ENCODE measurements around the gene SYVN1.
"Not testable (repeated sequence)": the region's sequence is repeated elsewhere in the genome, so short reads cannot be mapped to it uniquely, and the experiment has no call there.

Gene SYVN1

GRCh38 chr11:65124480-65125196 lies 9.7 kb downstream of the SYVN1 start:
- H3K4me1 Mint-ChIP-seq (ENCODE audit: low read depth), result peaks cover 34% of the 10 kb centered on the region
- H3K27ac Mint-ChIP-seq, result peak overlapping the region; percentile 38
- no peaks in the 10 kb centered on the region for H3K27me3 Mint-ChIP-seq
- H3K9me3 Mint-ChIP-seq (ENCODE audit: low read depth), result no peaks in the 10 kb centered on the region
- peak overlapping the region; percentile 61 for H3K4me3 Mint-ChIP-seq
- H3K36me3 Mint-ChIP-seq, result peaks cover 11% of the 10 kb centered on the region

- H3K4me3 Mint-ChIP-seq, result peak within 1 kb of the TSS; percentile 100
- H3K27me3 Mint-ChIP-seq, result no peaks in the 10 kb centered on the region
- no peaks in the 10 kb centered on the region for H3K9me3 Mint-ChIP-seq (ENCODE audit: low read depth)
- H3K4me1 Mint-ChIP-seq (ENCODE audit: low read depth), result peaks cover 48% of the 10 kb centered on the region
- H3K27ac Mint-ChIP-seq, result peak within 1 kb of the TSS; percentile 100
- H3K36me3 Mint-ChIP-seq, result peaks cover 16% of the 10 kb centered on the region
Measured at GRCh38 chr11:65121865-65122696, 12.2 kb downstream of the SYVN1 start, which contains the start of the genes FAU and MRPL49. Gene FAU, minus strand, starts transcription at chr11:65122134. Its CDS starts 321 bp downstream, at chr11:65121813. Gene MRPL49, plus strand, starts transcription at chr11:65122321. Its CDS starts 26 bp downstream, at chr11:65122347.

- H3K27ac Mint-ChIP-seq, result peak overlapping the region; percentile 100
- peaks cover 16% of the 10 kb centered on the region for H3K36me3 Mint-ChIP-seq
- no peaks in the 10 kb centered on the region for H3K27me3 Mint-ChIP-seq
- H3K4me1 Mint-ChIP-seq (ENCODE audit: low read depth), result peaks cover 50% of the 10 kb centered on the region
- no peaks in the 10 kb centered on the region for H3K9me3 Mint-ChIP-seq (ENCODE audit: low read depth)
- peak overlapping the region; percentile 100 for H3K4me3 Mint-ChIP-seq
Measured at GRCh38 chr11:65121447-65121864, 12.9 kb downstream of the SYVN1 start.

- H3K36me3 Mint-ChIP-seq, result peaks cover 16% of the 10 kb centered on the region
- peaks cover 55% of the 10 kb centered on the region for H3K4me1 Mint-ChIP-seq (ENCODE audit: low read depth)
- no peaks in the 10 kb centered on the region for H3K27me3 Mint-ChIP-seq
- H3K27ac Mint-ChIP-seq, result peak overlapping the region; percentile 100
- peak overlapping the region; percentile 100 for H3K4me3 Mint-ChIP-seq
- H3K9me3 Mint-ChIP-seq (ENCODE audit: low read depth), result no peaks in the 10 kb centered on the region
Measured at GRCh38 chr11:65120831-65121230, 13.5 kb downstream of the SYVN1 start.

- Mint-ChIP-seq H3K9me3 (ENCODE audit: low read depth) (no peaks in the 10 kb centered on the region), H3K4me3 (peak overlapping the region; percentile 100), H3K4me1 (ENCODE audit: low read depth) (peaks cover 64% of the 10 kb centered on the region), H3K27ac (peak overlapping the region; percentile 68), H3K36me3 (peaks cover 16% of the 10 kb centered on the region), H3K27me3 (no peaks in the 10 kb centered on the region)
Measured at GRCh38 chr11:65119670-65119995, 14.7 kb downstream of the SYVN1 start.

- peak overlapping the region; percentile 87 for H3K27ac Mint-ChIP-seq
- not testable (repeated sequence) for H3K9me3 Mint-ChIP-seq (ENCODE audit: low read depth); H3K27me3 Mint-ChIP-seq
- H3K4me3 Mint-ChIP-seq, result peak overlapping the region; percentile 100
- peaks cover 16% of the 10 kb centered on the region for H3K36me3 Mint-ChIP-seq
- peaks cover 63% of the 10 kb centered on the region for H3K4me1 Mint-ChIP-seq (ENCODE audit: low read depth)
Measured at GRCh38 chr11:65118891-65119669, 15.2 kb downstream of the SYVN1 start.

- Mint-ChIP-seq H3K27me3 (no peaks in the 10 kb centered on the region), H3K36me3 (peaks cover 16% of the 10 kb centered on the region), H3K4me1 (ENCODE audit: low read depth) (peaks cover 66% of the 10 kb centered on the region), H3K9me3 (ENCODE audit: low read depth) (no peaks in the 10 kb centered on the region), H3K4me3 (peak overlapping the region; percentile 91), H3K27ac (peak overlapping the region; percentile 92)
Measured at GRCh38 chr11:65118097-65118837, 16.1 kb downstream of the SYVN1 start.

GRCh38 chr11:65117206-65118096 lies 16.9 kb downstream of the SYVN1 start, which contains the start of gene ZNHIT2:
Gene ZNHIT2, minus strand, starts transcription at chr11:65117701. Its CDS starts 48 bp downstream, at chr11:65117653.
- peaks cover 66% of the 10 kb centered on the region for H3K4me1 Mint-ChIP-seq (ENCODE audit: low read depth)
- H3K36me3 Mint-ChIP-seq, result peaks cover 16% of the 10 kb centered on the region
- no peaks in the 10 kb centered on the region for H3K9me3 Mint-ChIP-seq (ENCODE audit: low read depth)
- no peaks in the 10 kb centered on the region for H3K27me3 Mint-ChIP-seq
- H3K27ac Mint-ChIP-seq, result peak within 1 kb of the TSS; percentile 96
- peak within 1 kb of the TSS; percentile 91 for H3K4me3 Mint-ChIP-seq

- peak overlapping the region; percentile 96 for H3K27ac Mint-ChIP-seq
- H3K27me3 Mint-ChIP-seq, result no peaks in the 10 kb centered on the region
- H3K4me1 Mint-ChIP-seq (ENCODE audit: low read depth), result peaks cover 66% of the 10 kb centered on the region
- H3K36me3 Mint-ChIP-seq, result peaks cover 13% of the 10 kb centered on the region
- no peaks in the 10 kb centered on the region for H3K9me3 Mint-ChIP-seq (ENCODE audit: low read depth)
- peak overlapping the region; percentile 91 for H3K4me3 Mint-ChIP-seq
Measured at GRCh38 chr11:65116370-65117205, 17.7 kb downstream of the SYVN1 start.

- Mint-ChIP-seq H3K36me3 (peaks cover 8% of the 10 kb centered on the region), H3K27me3 (no peaks in the 10 kb centered on the region), H3K27ac (no peak overlapping the region), H3K4me3 (peak overlapping the region; percentile 91), H3K4me1 (ENCODE audit: low read depth) (peaks cover 69% of the 10 kb centered on the region), H3K9me3 (ENCODE audit: low read depth) (no peaks in the 10 kb centered on the region)
Measured at GRCh38 chr11:65115361-65116082, 18.8 kb downstream of the SYVN1 start.

- Mint-ChIP-seq H3K27ac (peak overlapping the region; percentile 83), H3K36me3 (peaks cover 5% of the 10 kb centered on the region), H3K9me3 (ENCODE audit: low read depth) (no peaks in the 10 kb centered on the region), H3K4me1 (ENCODE audit: low read depth) (peaks cover 66% of the 10 kb centered on the region), H3K27me3 (no peaks in the 10 kb centered on the region), H3K4me3 (no peak overlapping the region)
Measured at GRCh38 chr11:65114538-65115171, 19.7 kb downstream of the SYVN1 start.

GRCh38 chr11:65113839-65114238 lies 20.5 kb downstream of the SYVN1 start:
- Mint-ChIP-seq H3K27ac (peak overlapping the region; percentile 83), H3K9me3 (ENCODE audit: low read depth) (no peaks in the 10 kb centered on the region), H3K4me3 (peak overlapping the region; percentile 83), H3K4me1 (ENCODE audit: low read depth) (peaks cover 63% of the 10 kb centered on the region), H3K36me3 (peaks cover 5% of the 10 kb centered on the region), H3K27me3 (no peaks in the 10 kb centered on the region)

Data from activated naive CD8-positive, alpha-beta T cell (primary cell).